HepG2 (cell line): ENCODE measurements around the gene INAFM2. TPM values are rescaled to one million over a fixed set of nuclear protein-coding genes. Genes with fewer than 3 reads are reported as not detected.
A peak's percentile ranks its signal among the peaks of the same experiment; 100 is the strongest.

Experiments used
- FOXO1 ChIP-seq: sonication (generic); formaldehyde crosslinking; IDR thresholded peaks from 2 replicates; pipeline ENCODE4 v1.4.0; 2020; ENCODE audit warnings: missing genetic modification reagents
- GLMP ChIP-seq: sonication (generic); formaldehyde crosslinking; IDR thresholded peaks from 2 replicates; pipeline ENCODE4 v1.9.0; 2021; ENCODE audit warnings: missing genetic modification reagents, mild to moderate bottlenecking, borderline replicate concordance
- HNRNPL ChIP-seq: fragments of 200-400 bp; formaldehyde crosslinking; IDR thresholded peaks from 2 replicates; pipeline ENCODE4 v1.6.1; 2017; ENCODE audit warnings: mild to moderate bottlenecking, low read depth, low read length
- JUN ChIP-seq: sonication (generic); formaldehyde crosslinking; IDR thresholded peaks from 2 replicates; pipeline ENCODE4 v1.4.0; 2020; ENCODE audit warnings: mild to moderate bottlenecking, missing genetic modification reagents
- LRRFIP1 ChIP-seq: sonication (generic); formaldehyde crosslinking; conservative IDR thresholded peaks from 2 replicates; pipeline ENCODE4 v1.4.0; 2020; ENCODE audit warnings: missing genetic modification reagents
- MED8 ChIP-seq: sonication (generic); formaldehyde crosslinking; IDR thresholded peaks from 2 replicates; pipeline ENCODE4 v1.8.1; 2023; ENCODE audit warnings: mild to moderate bottlenecking, missing genetic modification reagents; ENCODE audit not compliant: insufficient replicate concordance
- MEF2D ChIP-seq: sonication (generic); formaldehyde crosslinking; IDR thresholded peaks from 2 replicates; pipeline ENCODE4 v1.5.1; 2020; ENCODE audit warnings: mild to moderate bottlenecking, missing genetic modification reagents
- MTF2 ChIP-seq: sonication (generic); formaldehyde crosslinking; IDR thresholded peaks from 2 replicates; pipeline ENCODE4 v1.5.0; 2020; ENCODE audit warnings: missing genetic modification reagents, borderline replicate concordance
- MXD3 ChIP-seq: IDR thresholded peaks from 2 replicates; pipeline ENCODE4 v1.6.1; 2016; ENCODE audit warnings: mild to moderate bottlenecking, missing biosample characterization, missing genetic modification reagents
- NFIC ChIP-seq: IDR thresholded peaks from 2 replicates; pipeline ENCODE4 v1.6.1; 2012; ENCODE audit warnings: mild to moderate bottlenecking, low read length, inconsistent platforms
- PRMT3 ChIP-seq: sonication (generic); formaldehyde crosslinking; IDR thresholded peaks from 2 replicates; pipeline ENCODE4 v1.8.1; 2022; ENCODE audit warnings: low read depth, mild to moderate bottlenecking, moderate library complexity, missing genetic modification reagents, borderline replicate concordance
- PRPF4 ChIP-seq: fragments of 200-400 bp; formaldehyde crosslinking; IDR thresholded peaks from 2 replicates; pipeline ENCODE4 v1.6.1; 2016; ENCODE audit warnings: low read length, low read depth; ENCODE audit not compliant: poor library complexity, severe bottlenecking
- SALL1 ChIP-seq: sonication (generic); formaldehyde crosslinking; IDR thresholded peaks from 2 replicates; pipeline ENCODE4 v1.8.0; 2022; ENCODE audit warnings: mild to moderate bottlenecking, missing genetic modification reagents
- SP1 ChIP-seq, 2 experiments: fragments of 450-650 bp in 1 of 2; sonication (generic) in 1 of 2; formaldehyde crosslinking in 1 of 2; IDR thresholded peaks; 2 replicates each; pipeline versions ENCODE4 v1.4.0 to v1.6.1; 2016 to 2020; ENCODE audit warnings: missing genetic modification reagents in 1 of 2
- SP5 ChIP-seq: IDR thresholded peaks from 2 replicates; pipeline ENCODE4 v1.6.1; 2016; ENCODE audit warnings: low read depth, borderline replicate concordance
- THAP11 ChIP-seq: IDR thresholded peaks from 2 replicates; pipeline ENCODE4 v1.6.1; 2016; ENCODE audit warnings: missing biosample characterization, missing genetic modification reagents
- TSC22D2 ChIP-seq: sonication (generic); formaldehyde crosslinking; IDR thresholded peaks from 2 replicates; pipeline ENCODE4 v1.5.1; 2020; ENCODE audit warnings: missing genetic modification reagents, mild to moderate bottlenecking, borderline replicate concordance
- ZMYM3 ChIP-seq: sonication (generic); formaldehyde crosslinking; IDR thresholded peaks from 2 replicates; pipeline ENCODE4 v1.5.1; 2020; ENCODE audit warnings: mild to moderate bottlenecking, missing genetic modification reagents
- ZMYM4 ChIP-seq: sonication (generic); formaldehyde crosslinking; IDR thresholded peaks from 2 replicates; pipeline ENCODE4 v1.8.1; 2023; ENCODE audit warnings: mild to moderate bottlenecking, missing genetic modification reagents
- ZNF326 ChIP-seq: sonication (generic); formaldehyde crosslinking; IDR thresholded peaks from 2 replicates; pipeline ENCODE4 v1.4.0; 2020; ENCODE audit warnings: missing genetic modification reagents, borderline replicate concordance
- ZNF460 ChIP-seq: sonication (generic); formaldehyde crosslinking; IDR thresholded peaks from 2 replicates; pipeline ENCODE4 v1.5.1; 2020; ENCODE audit warnings: missing genetic modification reagents, mild to moderate bottlenecking, borderline replicate concordance
- ZNF7 ChIP-seq: IDR thresholded peaks from 2 replicates; pipeline ENCODE4 v1.6.1; 2016; ENCODE audit warnings: missing biosample characterization, missing genetic modification reagents
- ZNF747 ChIP-seq: sonication (generic); formaldehyde crosslinking; IDR thresholded peaks from 2 replicates; pipeline ENCODE4 v1.8.1; 2023; ENCODE audit warnings: missing genetic modification reagents, mild to moderate bottlenecking, borderline replicate concordance
- ZNF773 ChIP-seq: sonication (generic); formaldehyde crosslinking; IDR thresholded peaks from 2 replicates; pipeline ENCODE4 v1.4.0; 2020; ENCODE audit warnings: missing genetic modification reagents, borderline replicate concordance
- polyA plus RNA-seq, 8 experiments: library from polyadenylated mRNA; depleted of rRNA in 3 of 8; stranded (reverse) in 7 of 8; unstranded in 1 of 8; fragments of >200 nt; fragmentation: Illumina TruSeq in 4 of 8; extraction: Trizol in 4 of 8; gene quantifications; 2 replicates each; pipeline versions ENCODE4 v1.2.1 to v1.2.3, GENCODE V29; 2011 to 2016; ENCODE audit warnings: low read depth in 4 of 8, missing spikeins in 1 of 8, mixed read lengths in 1 of 8; ENCODE audit not compliant: insufficient read depth in 1 of 8
- total RNA-seq, 5 experiments: library from RNA; depleted of rRNA; stranded (reverse); fragments of >200 nt; fragmentation: Illumina TruSeq; extraction: Trizol; gene quantifications; 2 replicates each; pipeline ENCODE4 v1.2.3, GENCODE V29; 2016; ENCODE audit warnings: low read depth in 1 of 5
- TF ChIP-seq, protein P1 (sequence below), 2 experiments: sonication (generic) in 1 of 2; formaldehyde crosslinking in 1 of 2; IDR thresholded peaks; 2 replicates each; pipeline versions ENCODE4 v1.4.0 to v1.6.1; 2018 to 2020; ENCODE audit warnings: missing genetic modification reagents in 2 of 2, borderline replicate concordance in 1 of 2, low read depth in 1 of 2, mild to moderate bottlenecking in 1 of 2, missing biosample characterization in 1 of 2

The INAFM2 gene
- total and polyA plus RNA-seq, 2 of the 13 experiments (the other 11 are each of a cell fraction or from before 2014, with no cell fraction given), result 5.5 to 6.5 TPM

GRCh38 chr15:40338041-40338657 is 14.7 kb downstream of the INAFM2 start (continued):
- TF ChIP-seq ZNF773 (CRISPR knock-in tag) (no peak), SALL1 (no peak; the same call in 1 of the 2 replicates), ZMYM4 (CRISPR knock-in tag) (no peak), PRPF4 (no peak), GLMP (no peak), HNRNPL (0 out of 2 replicates have a peak, but pooled peaks have one; percentile 23), MED8 (CRISPR knock-in tag) (no peak), JUN (no peak), ZNF326 (CRISPR knock-in tag) (no peak), FOXO1 (CRISPR knock-in tag) (no peak), LRRFIP1 (CRISPR knock-in tag) (no peak), ZNF7 (CRISPR knock-in tag) (no peak), MXD3 (CRISPR knock-in tag) (no peak), ZNF460 (CRISPR knock-in tag) (no peak), PRMT3 (CRISPR knock-in tag) (no peak), TSC22D2 (CRISPR knock-in tag) (no peak), ZNF747 (CRISPR knock-in tag) (no peak), THAP11 (CRISPR knock-in tag) (no peak), ZMYM3 (CRISPR knock-in tag) (no peak), MEF2D (no peak), SP5 (CRISPR knock-in tag) (peak; percentile 37; the same call in 1 of the 2 replicates), NFIC (no peak), SP1 (IDR thresholded peaks at IDR 0.05) (no peak), SP1 (CRISPR knock-in tag; IDR thresholded peaks at IDR 0.05) (peak; percentile 45; the same call in 1 of the 2 replicates), MTF2 (CRISPR knock-in tag) (no peak)
- TF ChIP-seq, protein P1, sequence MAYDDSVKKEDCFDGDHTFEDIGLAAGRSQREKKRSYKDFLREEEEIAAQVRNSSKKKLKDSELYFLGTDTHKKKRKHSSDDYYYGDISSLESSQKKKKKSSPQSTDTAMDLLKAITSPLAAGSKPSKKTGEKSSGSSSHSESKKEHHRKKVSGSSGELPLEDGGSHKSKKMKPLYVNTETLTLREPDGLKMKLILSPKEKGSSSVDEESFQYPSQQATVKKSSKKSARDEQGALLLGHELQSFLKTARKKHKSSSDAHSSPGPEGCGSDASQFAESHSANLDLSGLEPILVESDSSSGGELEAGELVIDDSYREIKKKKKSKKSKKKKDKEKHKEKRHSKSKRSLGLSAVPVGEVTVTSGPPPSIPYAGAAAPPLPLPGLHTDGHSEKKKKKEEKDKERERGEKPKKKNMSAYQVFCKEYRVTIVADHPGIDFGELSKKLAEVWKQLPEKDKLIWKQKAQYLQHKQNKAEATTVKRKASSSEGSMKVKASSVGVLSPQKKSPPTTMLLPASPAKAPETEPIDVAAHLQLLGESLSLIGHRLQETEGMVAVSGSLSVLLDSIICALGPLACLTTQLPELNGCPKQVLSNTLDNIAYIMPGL (CRISPR knock-in tag; IDR thresholded peaks at IDR 0.05; ENCODE audit: borderline replicate concordance in 1 of 2, low read depth in 1 of 2), result peak; percentile 27 to 59; a peak in 1 of 4 replicates
